Astrocyte (in vitro differentiated cells and primary cell): Measurements from ENCODE around the gene PEX16. TPM values are rescaled to one million over a fixed set of nuclear protein-coding genes. Genes with fewer than 3 reads are reported as not detected.
"Not testable (repeated sequence)": the region's sequence is repeated elsewhere in the genome, so short reads cannot be mapped to it uniquely, and the experiment has no call there.

ENCODE experiments used
- DNase-seq: peaks from one replicate; pipeline ENCODE4 v3.0.0-alpha.2; 2010; ENCODE audit warnings: low read depth
- FAIRE-seq: peaks from 2 replicates; lab custom pipeline; 2011; peaks lifted over from hg19 to GRCh38; lab: Jason Lieb, UNC
- H2AFZ ChIP-seq: 2 replicates; pipeline ENCODE4 v1.6.0; 2012; ENCODE audit warnings: low read depth, low read length, inconsistent platforms
- H3K27ac ChIP-seq: 2 replicates; pipeline ENCODE4 v1.5.1; 2011; ENCODE audit warnings: low read depth, low read length, inconsistent platforms
- H3K27me3 ChIP-seq: 2 replicates; pipeline ENCODE4 v1.6.0; 2011; ENCODE audit warnings: low read length, inconsistent platforms; ENCODE audit not compliant: insufficient read depth
- H3K36me3 ChIP-seq: 2 replicates; pipeline ENCODE4 v1.5.1; 2011; ENCODE audit warnings: low read length, inconsistent platforms; ENCODE audit not compliant: insufficient read depth
- H3K4me1 ChIP-seq: 2 replicates; pipeline ENCODE4 v1.5.1; 2011; ENCODE audit warnings: low read length, inconsistent platforms; ENCODE audit not compliant: insufficient read depth
- H3K4me2 ChIP-seq: 2 replicates; pipeline ENCODE4 v1.6.0; 2012; ENCODE audit warnings: low read length, inconsistent platforms
- H3K4me3 ChIP-seq: 2 replicates; pipeline ENCODE4 v1.5.1; 2011; ENCODE audit warnings: low read depth, mild to moderate bottlenecking, low read length, inconsistent platforms; ENCODE audit not compliant: insufficient read depth
- H3K79me2 ChIP-seq: 2 replicates; pipeline ENCODE4 v1.6.0; 2012; ENCODE audit warnings: mild to moderate bottlenecking, low read length, inconsistent platforms; ENCODE audit not compliant: insufficient read depth
- H3K9ac ChIP-seq: 2 replicates; pipeline ENCODE4 v1.6.0; 2012; ENCODE audit warnings: mild to moderate bottlenecking, low read length, inconsistent platforms
- H3K9me3 ChIP-seq: 2 replicates; pipeline ENCODE4 v1.5.1; 2012; ENCODE audit warnings: low read depth, mild to moderate bottlenecking, low read length, inconsistent platforms; ENCODE audit not compliant: insufficient read depth
- H4K20me1 ChIP-seq: 2 replicates; pipeline ENCODE4 v1.6.0; 2012; ENCODE audit warnings: low read length, inconsistent platforms; ENCODE audit not compliant: insufficient read depth
- H3K27ac Mint-ChIP-seq: one replicate; pipeline ENCODE4 v1.8.0; 2021; ENCODE audit warnings: mild to moderate bottlenecking, mixed read lengths; ENCODE audit not compliant: unreplicated experiment
- H3K27me3 Mint-ChIP-seq: one replicate; pipeline ENCODE4 v1.8.0; 2021; ENCODE audit warnings: low read depth, mixed read lengths; ENCODE audit not compliant: unreplicated experiment
- H3K36me3 Mint-ChIP-seq: one replicate; pipeline ENCODE4 v1.8.0; 2021; ENCODE audit warnings: low read depth, mixed read lengths; ENCODE audit not compliant: unreplicated experiment
- H3K4me1 Mint-ChIP-seq: one replicate; pipeline ENCODE4 v1.8.0; 2021; ENCODE audit warnings: low read depth, mixed read lengths; ENCODE audit not compliant: unreplicated experiment
- H3K4me3 Mint-ChIP-seq: one replicate; pipeline ENCODE4 v1.8.0; 2021; ENCODE audit warnings: mild to moderate bottlenecking, moderate library complexity, mixed read lengths; ENCODE audit not compliant: unreplicated experiment
- H3K9me3 Mint-ChIP-seq: one replicate; pipeline ENCODE4 v1.8.0; 2021; ENCODE audit warnings: mild to moderate bottlenecking, mixed read lengths; ENCODE audit not compliant: unreplicated experiment
- CTCF ChIP-seq: IDR thresholded peaks from 2 replicates; pipeline ENCODE4 v1.5.1; 2011; ENCODE audit warnings: low read depth, mild to moderate bottlenecking, inconsistent platforms, low read length, moderate library complexity; ENCODE audit not compliant: insufficient read depth
- EZH2 ChIP-seq: IDR thresholded peaks from 2 replicates; pipeline ENCODE4 v1.6.1; 2012; ENCODE audit warnings: mild to moderate bottlenecking, low read length, inconsistent platforms; ENCODE audit not compliant: insufficient read depth
- total RNA-seq: library from RNA; stranded (reverse); gene quantifications from 2 replicates; pipeline ENCODE4 v1.2.1, GENCODE V29; 2021

PEX16 gene
- total RNA-seq, 1 donor from 2014 or later, result 25.9 TPM

GRCh38 chr11:45900916-45901617 is 16.6 kb downstream of the PEX16 start:
- peaks cover 18% of the 10 kb centered on the region for H3K4me1 ChIP-seq
- peaks cover 2% of the 10 kb centered on the region for H3K9me3 Mint-ChIP-seq
- H3K27ac Mint-ChIP-seq, result peak overlapping the region; percentile 88
- H3K9ac ChIP-seq, result peak overlapping the region; percentile 87
- FAIRE-seq, result no peak
- no peaks in the 10 kb centered on the region for H3K79me2 ChIP-seq
- H2AFZ ChIP-seq, result no peak overlapping the region
- H3K27ac ChIP-seq, result no peak overlapping the region
- H3K36me3 Mint-ChIP-seq, result peaks cover 5% of the 10 kb centered on the region
- peak overlapping the region; percentile 88 for H3K4me3 Mint-ChIP-seq
- H3K4me2 ChIP-seq, result peak overlapping the region; percentile 89
- no peaks in the 10 kb centered on the region for H3K27me3 ChIP-seq
- H3K27me3 Mint-ChIP-seq, result peaks cover 4% of the 10 kb centered on the region
- TF ChIP-seq CTCF (no peak), EZH2 (no peak)
- H3K4me1 Mint-ChIP-seq, result peaks cover 6% of the 10 kb centered on the region
- H4K20me1 ChIP-seq, result peaks cover 14% of the 10 kb centered on the region
- no peaks in the 10 kb centered on the region for H3K36me3 ChIP-seq
- no peak for DNase-seq
- H3K9me3 ChIP-seq, result no peaks in the 10 kb centered on the region
- peak overlapping the region; percentile 70 for H3K4me3 ChIP-seq

- H3K36me3 Mint-ChIP-seq, FAIRE-seq, H3K36me3 ChIP-seq, H3K27me3 ChIP-seq, H3K9me3 ChIP-seq, H3K27ac ChIP-seq, H3K27me3 Mint-ChIP-seq, H3K9me3 Mint-ChIP-seq, H3K79me2 ChIP-seq, DNase-seq, H3K4me1 Mint-ChIP-seq: not testable (repeated sequence)
- Histone ChIP-seq H3K4me1 (peaks cover 18% of the 10 kb centered on the region), H3K4me3 (peak overlapping the region; percentile 70), H3K9ac (peak overlapping the region; percentile 87), H3K4me2 (peak overlapping the region; percentile 89), H2AFZ (peak overlapping the region; percentile 41), H4K20me1 (peaks cover 14% of the 10 kb centered on the region)
- peak overlapping the region; percentile 88 for H3K27ac Mint-ChIP-seq
- peak overlapping the region; percentile 88 for H3K4me3 Mint-ChIP-seq
Observed at GRCh38 chr11:45900175-45900800, 17.4 kb downstream of the PEX16 start.

GRCh38 chr11:45899448-45900174 is 18.1 kb downstream of the PEX16 start:
- Histone ChIP-seq H3K9me3 (no peaks in the 10 kb centered on the region), H3K79me2 (no peaks in the 10 kb centered on the region), H2AFZ (peak overlapping the region; percentile 83), H3K36me3 (no peaks in the 10 kb centered on the region), H3K9ac (peak overlapping the region; percentile 87), H3K27me3 (no peaks in the 10 kb centered on the region), H3K27ac (peak overlapping the region; percentile 88), H4K20me1 (peaks cover 14% of the 10 kb centered on the region), H3K4me3 (peak overlapping the region; percentile 70), H3K4me1 (peaks cover 18% of the 10 kb centered on the region), H3K4me2 (peak overlapping the region; percentile 89)
- TF ChIP-seq CTCF (no peak), EZH2 (no peak)
- FAIRE-seq (no peak), DNase-seq (peak; percentile 76)
- peaks cover 5% of the 10 kb centered on the region for H3K36me3 Mint-ChIP-seq
- peak overlapping the region; percentile 75 for H3K4me3 Mint-ChIP-seq
- H3K27me3 Mint-ChIP-seq, result peaks cover 10% of the 10 kb centered on the region
- peak overlapping the region; percentile 53 for H3K27ac Mint-ChIP-seq
- peaks cover 6% of the 10 kb centered on the region for H3K4me1 Mint-ChIP-seq
- peaks cover 2% of the 10 kb centered on the region for H3K9me3 Mint-ChIP-seq
